GM12892 (cell line): ENCODE data around the gene TTC39B.

Experiments used
- DNase-seq: peaks from one replicate; pipeline ENCODE4 v3.0.0; 2011; ENCODE audit not compliant: insufficient read length
- FAIRE-seq: peaks from 2 replicates; lab custom pipeline; 2011; peaks lifted over from hg19 to GRCh38; lab: Jason Lieb, UNC
- POLR2A ChIP-seq: IDR thresholded peaks from 2 replicates; pipeline ENCODE4 v1.6.1; 2011; ENCODE audit warnings: low read depth, low read length, control low read depth
- POLR2AphosphoS5 ChIP-seq: IDR thresholded peaks from 2 replicates; pipeline ENCODE4 v1.6.1; 2011; ENCODE audit warnings: low read depth, low read length, control low read depth
- TAF1 ChIP-seq: IDR thresholded peaks from 2 replicates; pipeline ENCODE4 v1.6.1; 2011; ENCODE audit warnings: low read depth, mild to moderate bottlenecking, control low read depth, low read length, borderline replicate concordance

Gene TTC39B

DNA sequence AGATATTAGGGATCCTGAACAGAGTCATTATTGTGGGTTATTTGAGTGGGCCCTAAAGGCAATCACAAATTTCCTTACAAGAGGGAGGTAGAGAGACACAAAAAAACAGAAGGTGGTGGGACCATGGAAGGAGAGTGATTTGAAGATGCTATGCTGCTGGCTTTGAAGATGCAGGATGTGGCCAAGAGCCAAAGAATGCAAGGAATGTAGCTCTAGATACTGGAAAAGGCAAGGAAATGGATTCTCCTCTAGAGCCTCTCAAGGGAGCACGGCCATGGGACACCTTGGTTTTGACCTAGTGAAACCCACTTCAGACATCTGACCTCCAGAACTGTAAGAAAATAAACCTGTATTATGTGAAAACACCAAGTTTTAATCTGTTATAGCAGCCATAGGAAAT, 53.8 kb downstream of the TTC39B start:
- no peak for TF ChIP-seq POLR2AphosphoS5
- no peak for TF ChIP-seq POLR2A
- TF ChIP-seq TAF1: no peak
- no peak for DNase-seq
- FAIRE-seq: no peak

DNA sequence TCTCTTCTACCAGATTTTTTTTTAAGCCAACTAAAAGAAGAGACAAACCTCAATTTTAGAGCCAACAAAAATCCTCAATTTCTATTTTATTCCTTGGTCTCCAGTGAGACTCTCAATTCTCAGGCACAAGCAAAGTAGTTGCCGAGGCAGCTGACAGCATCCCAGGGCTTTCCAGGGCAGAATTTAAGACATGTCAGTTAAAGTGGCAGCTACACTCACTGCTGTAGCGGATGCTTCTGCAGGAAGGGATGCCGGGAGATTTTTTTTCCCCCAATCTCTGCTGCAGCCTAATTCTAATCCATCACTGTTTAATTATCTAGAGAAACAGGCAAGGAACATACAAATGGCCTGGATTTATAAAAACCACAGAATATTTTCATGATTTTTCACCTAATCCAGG, 57.0 kb downstream of the TTC39B start:
- DNase-seq: no peak
- TF ChIP-seq POLR2AphosphoS5 (no peak), POLR2A (no peak), TAF1 (no peak)

DNA sequence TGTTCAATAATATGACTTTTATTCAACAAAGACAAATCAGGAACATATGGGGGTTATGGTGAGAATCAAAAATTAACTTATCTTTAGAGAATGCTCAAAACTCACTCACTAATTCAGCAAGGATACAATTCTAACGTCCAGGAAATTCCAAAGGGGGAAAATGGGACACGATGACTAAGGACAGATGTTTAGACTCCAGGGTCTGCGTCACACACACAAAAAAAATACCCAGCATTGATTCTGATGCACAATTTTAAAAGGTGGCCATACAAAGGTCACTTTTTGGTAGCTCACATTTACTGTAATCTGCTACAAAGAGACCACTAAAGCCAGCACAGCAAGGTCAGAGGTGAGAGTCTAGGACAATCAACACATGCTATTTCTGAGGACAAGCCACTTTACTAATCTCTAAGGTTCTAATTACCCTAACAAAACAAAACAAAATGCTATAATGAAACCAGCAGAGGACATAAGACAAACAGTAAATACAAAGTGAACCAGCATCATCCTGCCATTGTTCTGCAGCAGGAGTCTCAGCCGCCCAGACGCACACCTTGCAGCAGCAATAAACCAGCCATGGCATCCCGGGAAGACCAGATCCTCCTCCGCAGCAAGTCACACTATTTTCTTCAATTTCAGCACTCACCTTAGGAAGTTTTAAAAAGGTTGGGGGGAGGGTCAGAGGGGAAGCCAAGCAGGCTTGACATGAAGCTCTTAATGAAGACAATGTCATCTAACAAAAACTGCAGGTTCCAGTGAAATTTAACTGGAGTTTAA, 57.8 kb downstream of the TTC39B start:
- TF ChIP-seq POLR2AphosphoS5 (no peak), TAF1 (no peak), POLR2A (no peak)
- FAIRE-seq (no peak), DNase-seq (no peak)

More for the DNA sequence above, 57.0 kb downstream of the TTC39B start:
- no peak for FAIRE-seq

DNA sequence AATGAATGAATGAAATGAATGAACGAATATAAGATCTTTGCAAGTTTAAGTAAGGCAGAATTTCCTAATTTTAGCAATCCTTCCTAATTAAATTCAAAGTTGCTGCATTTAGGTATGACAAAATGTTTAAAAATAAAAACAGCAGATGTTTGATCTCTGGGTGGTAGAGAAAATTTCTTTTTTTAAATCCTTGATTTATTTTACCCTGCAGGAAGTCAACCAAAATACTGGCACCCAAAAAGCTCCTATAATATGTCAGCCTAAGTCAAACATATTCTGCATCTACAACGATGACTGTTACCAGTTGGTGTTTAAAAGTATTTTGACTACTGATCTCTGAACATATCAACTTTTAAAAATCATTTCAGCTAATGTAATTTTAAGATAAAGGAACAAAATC, 58.4 kb downstream of the TTC39B start:
- FAIRE-seq: no peak
- TF ChIP-seq POLR2A: no peak
- TF ChIP-seq TAF1: no peak
- no peak for TF ChIP-seq POLR2AphosphoS5

GRCh38 chr9:15248081-15248480, 58.9 kb downstream of the TTC39B start:
- no peak for FAIRE-seq

More for the DNA sequence above, 58.4 kb downstream of the TTC39B start:
- no peak for DNase-seq

GRCh38 chr9:15246708-15247107, 60.3 kb downstream of the TTC39B start:
- DNase-seq (no peak), FAIRE-seq (no peak)
- TF ChIP-seq TAF1: no peak
- no peak for TF ChIP-seq POLR2A
- TF ChIP-seq POLR2AphosphoS5: no peak

More at GRCh38 chr9:15248081-15248480, 58.9 kb downstream of the TTC39B start:
- TF ChIP-seq POLR2A: no peak
- no peak for TF ChIP-seq POLR2AphosphoS5
- no peak for TF ChIP-seq TAF1
- no peak for DNase-seq

DNA sequence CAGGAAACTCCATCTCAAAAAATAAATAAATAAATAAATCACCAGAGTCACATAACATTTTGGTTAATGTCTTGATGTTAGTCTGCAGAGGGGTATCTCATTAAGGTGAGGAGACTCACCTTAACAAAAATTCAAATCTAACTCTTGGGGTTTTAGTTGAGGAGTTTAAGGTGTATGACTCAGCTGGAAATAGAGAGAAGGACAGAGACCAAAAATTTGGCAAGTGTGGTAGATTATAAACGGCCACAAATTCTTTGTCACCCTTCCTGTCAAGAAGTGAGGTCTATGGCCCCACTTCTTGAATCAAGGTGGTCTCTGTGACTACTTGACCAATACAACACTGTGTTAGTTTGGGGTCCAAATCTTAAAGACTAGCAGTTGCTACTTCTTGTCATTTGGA, 60.8 kb downstream of the TTC39B start:
- no peak for DNase-seq
- no peak for FAIRE-seq
- TF ChIP-seq POLR2AphosphoS5 (no peak), TAF1 (no peak), POLR2A (no peak)

DNA sequence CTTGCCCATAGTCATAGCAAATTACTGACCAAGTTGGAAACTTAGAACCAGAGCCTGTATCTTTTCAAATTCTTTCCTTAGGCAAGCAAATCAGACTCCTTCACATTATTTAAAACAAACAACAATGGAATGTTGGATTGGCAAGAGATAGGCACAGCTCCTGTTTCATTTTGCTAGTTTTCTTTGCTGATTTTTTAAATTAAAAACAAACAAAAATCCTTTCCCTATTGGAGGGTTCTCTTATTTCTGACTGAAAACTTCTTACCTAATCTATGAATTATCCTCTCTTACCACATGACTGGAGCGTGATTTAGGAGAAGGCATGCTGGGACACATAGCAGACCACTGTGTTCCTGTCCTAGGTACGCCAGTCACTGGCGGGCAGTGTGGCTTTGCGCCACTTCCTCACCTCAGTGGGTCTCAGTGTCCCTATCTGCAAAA, 63.0 kb downstream of the TTC39B start:
- no peak for FAIRE-seq
- no peak for TF ChIP-seq TAF1
- TF ChIP-seq POLR2A: no peak
- TF ChIP-seq POLR2AphosphoS5: no peak
- DNase-seq: no peak

DNA sequence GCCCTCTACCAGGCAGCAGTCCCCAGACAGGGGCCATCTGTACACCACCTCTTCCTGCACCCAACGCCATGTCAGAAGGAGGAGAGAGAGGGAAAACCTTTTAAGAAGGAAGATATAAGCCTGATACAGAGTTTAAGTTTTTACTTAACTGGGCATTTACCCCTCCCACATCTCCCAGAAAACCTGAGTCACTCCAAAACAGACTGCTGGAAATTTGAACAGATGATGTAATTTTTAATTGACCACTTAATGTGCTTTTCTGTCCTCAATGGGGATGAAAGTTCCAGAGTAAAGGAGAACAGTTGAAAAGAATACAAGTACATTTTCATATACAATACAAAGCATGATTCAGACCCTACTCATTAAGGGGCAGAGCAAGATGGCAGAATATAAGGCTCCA, 63.9 kb downstream of the TTC39B start:
- FAIRE-seq (no peak), DNase-seq (no peak)
- no peak for TF ChIP-seq TAF1
- no peak for TF ChIP-seq POLR2A
- no peak for TF ChIP-seq POLR2AphosphoS5

DNA sequence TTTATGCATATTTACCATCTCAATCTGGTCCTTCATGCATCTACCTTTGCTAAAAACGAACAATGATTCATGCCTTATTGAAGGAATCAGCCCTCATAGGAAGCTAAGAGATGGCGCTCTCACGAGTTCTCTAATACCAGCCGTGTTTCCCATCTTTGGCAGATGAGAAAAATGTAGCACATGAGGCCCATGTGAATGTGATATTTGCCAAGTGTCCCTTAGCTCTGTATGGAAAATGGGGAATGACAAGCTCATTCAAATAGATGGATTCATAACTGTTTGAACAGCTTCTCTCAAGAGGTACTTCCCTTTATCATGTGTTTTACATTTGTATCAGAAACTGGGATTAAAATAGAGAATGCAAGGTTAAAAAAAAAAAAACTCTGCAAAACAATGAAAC, 66.1 kb downstream of the TTC39B start:
- FAIRE-seq: no peak
- TF ChIP-seq TAF1: no peak
- TF ChIP-seq POLR2AphosphoS5: no peak
- TF ChIP-seq POLR2A: no peak
- no peak for DNase-seq

DNA sequence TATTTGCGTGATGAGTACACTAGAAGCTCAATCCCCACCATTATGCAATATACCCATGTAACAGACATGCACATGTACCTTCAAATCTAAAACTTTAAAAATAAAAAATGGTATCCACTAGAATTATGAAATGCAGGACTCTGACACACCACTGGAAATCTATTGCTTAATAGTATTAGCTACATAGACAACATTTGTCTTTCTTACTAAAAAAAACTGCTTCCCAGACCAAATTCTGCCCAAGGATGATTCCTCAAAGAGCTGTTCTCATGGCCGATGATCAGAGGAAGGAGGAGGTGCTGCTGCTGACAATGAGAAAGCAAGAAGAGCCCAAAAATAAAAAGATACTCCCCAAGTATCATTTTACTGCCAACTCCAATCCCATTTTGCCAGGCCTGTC, 67.2 kb downstream of the TTC39B start:
- no peak for FAIRE-seq
- TF ChIP-seq POLR2A (no peak), TAF1 (no peak), POLR2AphosphoS5 (no peak)
- no peak for DNase-seq

- TF ChIP-seq TAF1: no peak
- TF ChIP-seq POLR2AphosphoS5: no peak
- TF ChIP-seq POLR2A: no peak
- no peak for FAIRE-seq
- no peak for DNase-seq
Observed at GRCh38 chr9:15238646-15239045, 68.4 kb downstream of the TTC39B start.
